CD4-positive, CD25-positive, alpha-beta regulatory T cell (primary cell): Measurements from ENCODE around the gene BPI. TPM values are rescaled to one million over a fixed set of nuclear protein-coding genes. Genes with fewer than 3 reads are reported as not detected.

Experiments
- ATAC-seq, 2 donors: fragments of 150-1000 bp; cut with Tn5 transposase; one replicate each; pipeline ENCODE4 v1.10.0; 2021; ENCODE audit warnings: low read depth in 2 of 2, moderate number of reproducible peaks in 2 of 2, moderate library complexity in 1 of 2
- DNase-seq, 3 donors: peaks; one replicate each; pipeline versions ENCODE4 v3.0.0 to v3.0.0-alpha.2; 2012 to 2022; ENCODE audit warnings: mixed read lengths in 1 of 3
- H3K27ac ChIP-seq: one replicate; pipeline ENCODE4 v1.7.0; 2013; ENCODE audit warnings: mild to moderate bottlenecking, low read length; ENCODE audit not compliant: insufficient read depth, poor library complexity, severe bottlenecking
- H3K27me3 ChIP-seq: one replicate; pipeline ENCODE4 v1.7.0; 2013; ENCODE audit warnings: low read length; ENCODE audit not compliant: control insufficient read depth, insufficient read depth
- H3K36me3 ChIP-seq: one replicate; pipeline ENCODE4 v1.7.0; 2013; ENCODE audit warnings: mild to moderate bottlenecking, low read length, moderate library complexity; ENCODE audit not compliant: control insufficient read depth, insufficient read depth
- H3K4me1 ChIP-seq: 2 replicates; pipeline ENCODE4 v1.7.0; 2013; ENCODE audit warnings: mild to moderate bottlenecking, low read length; ENCODE audit not compliant: insufficient read depth, control insufficient read depth, poor library complexity, severe bottlenecking
- H3K4me3 ChIP-seq: one replicate; pipeline ENCODE4 v1.7.0; 2013; ENCODE audit warnings: low read depth, mild to moderate bottlenecking, low read length, moderate library complexity
- H3K9me3 ChIP-seq, 2 experiments: 1 replicate in 1 of 2; 2 replicates in 1 of 2; pipeline ENCODE4 v1.7.0; 2013; ENCODE audit warnings: low read length in 2 of 2, mild to moderate bottlenecking in 1 of 2, moderate library complexity in 1 of 2; ENCODE audit not compliant: control insufficient read depth in 2 of 2
- H3K27ac Mint-ChIP-seq, 3 donors: one replicate each; pipeline ENCODE4 v1.8.0; 2020 to 2022; ENCODE audit warnings: mild to moderate bottlenecking in 3 of 3, mixed read lengths in 3 of 3, moderate library complexity in 2 of 3
- H3K27me3 Mint-ChIP-seq: one replicate; pipeline ENCODE4 v1.8.0; 2022; ENCODE audit warnings: mild to moderate bottlenecking, mixed read lengths
- H3K36me3 Mint-ChIP-seq: one replicate; pipeline ENCODE4 v1.8.0; 2020; ENCODE audit warnings: mixed read lengths
- H3K4me1 Mint-ChIP-seq, 4 donors: one replicate each; pipeline ENCODE4 v1.8.0; 2020 to 2022; ENCODE audit warnings: mixed read lengths in 4 of 4, mild to moderate bottlenecking in 1 of 4
- H3K4me3 Mint-ChIP-seq, 4 donors: one replicate each; pipeline ENCODE4 v1.8.0; 2020 to 2022; ENCODE audit warnings: mild to moderate bottlenecking in 4 of 4, mixed read lengths in 4 of 4, moderate library complexity in 3 of 4
- H3K9me3 Mint-ChIP-seq, 7 donors: one replicate each; pipeline ENCODE4 v1.8.0; 2020 to 2022; ENCODE audit warnings: mixed read lengths in 7 of 7, mild to moderate bottlenecking in 3 of 7, moderate library complexity in 2 of 7
- polyA plus RNA-seq, 4 donors: library from polyadenylated mRNA; unstranded; fragments of 300-500 nt; fragmentation: Illumina TruSeq; gene quantifications; one replicate each; pipeline ENCODE4 v1.2.3, GENCODE V29; 2021
- total RNA-seq: library from RNA; stranded (reverse); gene quantifications from one replicate; pipeline ENCODE4 v1.2.3, GENCODE V29; 2022

BPI gene
- total and polyA plus RNA-seq, 5 donors from 2014 or later = not detected

GRCh38 chr20:38290829-38291814, 12.8 kb upstream of the BPI start:
- H3K4me1 Mint-ChIP-seq = peaks cover 0 to 2% (median 1%) of the 10 kb centered on the region in 4 donors
- H3K27ac Mint-ChIP-seq = no peak overlapping the region
- H3K36me3 ChIP-seq = no peaks in the 10 kb centered on the region
- ATAC-seq = no peak
- no peak overlapping the region for H3K27ac ChIP-seq
- no peak overlapping the region for H3K4me3 Mint-ChIP-seq
- no peaks in the 10 kb centered on the region for H3K9me3 Mint-ChIP-seq
- DNase-seq = peak in 1 of 3 donors; percentile 14
- H3K27me3 ChIP-seq = no peaks in the 10 kb centered on the region
- no peak overlapping the region for H3K4me3 ChIP-seq
- H3K9me3 ChIP-seq = no peaks in the 10 kb centered on the region
- H3K36me3 Mint-ChIP-seq = no peaks in the 10 kb centered on the region
- H3K4me1 ChIP-seq = no peaks in the 10 kb centered on the region
- H3K27me3 Mint-ChIP-seq = peaks cover 36% of the 10 kb centered on the region

- Histone ChIP-seq H3K27ac (no peak overlapping the region), H3K4me1 (no peaks in the 10 kb centered on the region), H3K27me3 (no peaks in the 10 kb centered on the region), H3K36me3 (no peaks in the 10 kb centered on the region), H3K4me3 (no peak overlapping the region), H3K9me3 (no peaks in the 10 kb centered on the region)
- Mint-ChIP-seq H3K4me1 (peaks cover 0 to 2% (median 0%) of the 10 kb centered on the region in 4 donors), H3K9me3 (no peaks in the 10 kb centered on the region), H3K27ac (no peak overlapping the region), H3K27me3 (peaks cover 30% of the 10 kb centered on the region), H3K36me3 (no peaks in the 10 kb centered on the region), H3K4me3 (no peak overlapping the region)
- no peak for ATAC-seq
- no peak for DNase-seq
Observed at GRCh38 chr20:38291966-38292365, 12.0 kb upstream of the BPI start.

- no peak overlapping the region for H3K4me3 Mint-ChIP-seq
- ATAC-seq = no peak
- no peaks in the 10 kb centered on the region for H3K36me3 Mint-ChIP-seq
Observed at GRCh38 chr20:38293491-38294065, 10.4 kb upstream of the BPI start.

GRCh38 chr20:38294076-38294591, 9.8 kb upstream of the BPI start:
- H3K4me1 Mint-ChIP-seq = no peaks in the 10 kb centered on the region
- DNase-seq (no peak), ATAC-seq (no peak)
- no peaks in the 10 kb centered on the region for H3K36me3 Mint-ChIP-seq
- H3K27ac Mint-ChIP-seq = no peak overlapping the region
- H3K9me3 Mint-ChIP-seq = no peaks in the 10 kb centered on the region
- H3K4me3 Mint-ChIP-seq = no peak overlapping the region
- peaks cover 29% of the 10 kb centered on the region for H3K27me3 Mint-ChIP-seq
- no peaks in the 10 kb centered on the region for H3K4me1 ChIP-seq
- no peak overlapping the region for H3K27ac ChIP-seq
- no peaks in the 10 kb centered on the region for H3K36me3 ChIP-seq
- H3K4me3 ChIP-seq = no peak overlapping the region
- H3K27me3 ChIP-seq = no peaks in the 10 kb centered on the region
- H3K9me3 ChIP-seq = no peaks in the 10 kb centered on the region

More at GRCh38 chr20:38293491-38294065, 10.4 kb upstream of the BPI start:
- Mint-ChIP-seq H3K9me3 (no peaks in the 10 kb centered on the region), H3K27ac (no peak overlapping the region), H3K27me3 (peaks cover 24% of the 10 kb centered on the region), H3K4me1 (no peaks in the 10 kb centered on the region)
- H3K4me1 ChIP-seq = no peaks in the 10 kb centered on the region
- H3K27ac ChIP-seq = no peak overlapping the region
- no peaks in the 10 kb centered on the region for H3K36me3 ChIP-seq
- no peak overlapping the region for H3K4me3 ChIP-seq
- no peaks in the 10 kb centered on the region for H3K27me3 ChIP-seq
- DNase-seq = no peak
- H3K9me3 ChIP-seq = no peaks in the 10 kb centered on the region

GRCh38 chr20:38295811-38296210, 8.1 kb upstream of the BPI start:
- H3K27ac Mint-ChIP-seq = no peak overlapping the region
- H3K9me3 Mint-ChIP-seq = no peaks in the 10 kb centered on the region
- Histone ChIP-seq H3K27me3 (no peaks in the 10 kb centered on the region), H3K36me3 (no peaks in the 10 kb centered on the region), H3K4me1 (no peaks in the 10 kb centered on the region), H3K27ac (no peak overlapping the region), H3K9me3 (no peaks in the 10 kb centered on the region), H3K4me3 (no peak overlapping the region)
- DNase-seq = no peak
- ATAC-seq = no peak
- peaks cover 35% of the 10 kb centered on the region for H3K27me3 Mint-ChIP-seq
- H3K4me3 Mint-ChIP-seq = no peak overlapping the region
- H3K4me1 Mint-ChIP-seq = no peaks in the 10 kb centered on the region
- no peaks in the 10 kb centered on the region for H3K36me3 Mint-ChIP-seq

- Histone ChIP-seq H3K27me3 (peaks cover 3% of the 10 kb centered on the region), H3K36me3 (no peaks in the 10 kb centered on the region), H3K4me1 (no peaks in the 10 kb centered on the region), H3K4me3 (no peak overlapping the region), H3K9me3 (no peaks in the 10 kb centered on the region), H3K27ac (no peak overlapping the region)
- Mint-ChIP-seq H3K36me3 (no peaks in the 10 kb centered on the region), H3K4me1 (no peaks in the 10 kb centered on the region), H3K9me3 (no peaks in the 10 kb centered on the region), H3K27me3 (peaks cover 37% of the 10 kb centered on the region), H3K27ac (peak overlapping the region in 1 of 3 donors; percentile 42), H3K4me3 (no peak overlapping the region)
- DNase-seq = no peak
- ATAC-seq = no peak
Observed at GRCh38 chr20:38296433-38296832, 7.5 kb upstream of the BPI start.

GRCh38 chr20:38297916-38298674, 5.9 kb upstream of the BPI start:
- no peaks in the 10 kb centered on the region for H3K36me3 ChIP-seq
- H3K4me3 ChIP-seq = no peak overlapping the region
- H3K4me3 Mint-ChIP-seq = no peak overlapping the region
- H3K27me3 ChIP-seq = peaks cover 6% of the 10 kb centered on the region
- no peak for ATAC-seq
- H3K9me3 Mint-ChIP-seq = peaks cover 0 to 2% (median 0%) of the 10 kb centered on the region in 7 donors
- H3K9me3 ChIP-seq = no peaks in the 10 kb centered on the region
- H3K27me3 Mint-ChIP-seq = peaks cover 47% of the 10 kb centered on the region
- no peak overlapping the region for H3K27ac ChIP-seq
- no peak for DNase-seq
- H3K36me3 Mint-ChIP-seq = no peaks in the 10 kb centered on the region
- no peaks in the 10 kb centered on the region for H3K4me1 Mint-ChIP-seq
- H3K27ac Mint-ChIP-seq = no peak overlapping the region
- H3K4me1 ChIP-seq = no peaks in the 10 kb centered on the region
